Motor neuron (in vitro differentiated cells): ENCODE results near the gene TMEM134. TPM values are rescaled to one million over a fixed set of nuclear protein-coding genes. Genes with fewer than 3 reads are reported as not detected.
A peak's percentile ranks its signal among the peaks of the same experiment; 100 is the strongest.

Experiments
- ATAC-seq, 8 experiments: fragments of 200-7000 bp; cut with Tn5 transposase; replicated peaks in 6 of 8; 2 replicates each; pipeline ENCODE4 v1.8.0; 2021; ENCODE audit warnings: mild to moderate bottlenecking in 8 of 8, moderate library complexity in 8 of 8
- H3K27ac ChIP-seq, 2 donors: fragments of 250-450 bp; sonication (Bioruptor Pico); 2 replicates each; pipeline ENCODE4 v1.9.0; 2021; ENCODE audit warnings: antibody characterized with exemption in 2 of 2, mild to moderate bottlenecking in 2 of 2, moderate library complexity in 1 of 2
- H3K4me1 ChIP-seq, 2 donors: fragments of 250-450 bp; sonication (Bioruptor Pico); replicated peaks in 1 of 2; 2 replicates each; pipeline ENCODE4 v1.6.1; 2021; ENCODE audit warnings: antibody characterized with exemption in 2 of 2, mild to moderate bottlenecking in 2 of 2, moderate library complexity in 1 of 2
- H3K4me3 ChIP-seq, 5 donors: fragments of 250-450 bp; sonication (Bioruptor Pico); 2 replicates each; pipeline ENCODE4 v1.9.0; 2021; ENCODE audit warnings: antibody characterized with exemption in 5 of 5, mild to moderate bottlenecking in 5 of 5, moderate library complexity in 4 of 5
- WGBS, 10 experiments: fragments of 450-650 bp; shearing (Covaris generic); methylation state at CpG; one replicate each; pipeline ENCODE4 v1.0.0; 2022; 5-methylcytosine and 5-hydroxymethylcytosine counted together
- in situ Hi-C, 9 experiments: fragments of 400-800 bp; cut with MboI; loops; one replicate each; pipeline ENCODE4 v1.15.0; 2021; ENCODE audit warnings: low sequenced_read_pairs in 9 of 9, low pct_unique_long_range_greater_than_20kb in 2 of 9; ENCODE audit not compliant: unreplicated experiment in 9 of 9
- total RNA-seq, 8 experiments: library from RNA; unstranded; fragments of 300-600 nt; gene quantifications; 2 replicates each; pipeline versions ENCODE4 v1.2.3 to v1.2.4, GENCODE V29; 2022

Gene TMEM134
- total RNA-seq, 8 experiments from 2014 or later, result 9.9 to 30.6 (median 17.2) TPM

DNA sequence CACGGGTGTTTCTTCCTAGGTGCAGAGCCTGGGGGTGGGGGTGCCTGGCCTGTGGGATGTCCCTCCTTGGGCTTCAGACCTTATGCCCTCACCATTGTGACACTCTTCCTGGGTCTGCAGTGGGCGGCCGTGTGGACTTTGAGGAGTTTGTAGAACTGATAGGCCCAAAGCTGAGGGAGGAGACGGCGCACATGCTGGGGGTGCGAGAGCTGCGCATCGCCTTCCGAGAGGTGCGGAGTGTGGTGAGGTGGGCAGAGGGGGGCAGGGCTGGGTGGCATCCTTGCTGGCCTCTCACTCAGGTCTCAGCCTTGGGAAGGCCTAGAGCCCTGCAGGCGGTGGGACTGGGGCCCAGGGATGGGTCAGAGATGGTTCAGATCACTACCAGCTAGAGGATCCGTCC lies 11.6 kb downstream of the TMEM134 start:
- ATAC-seq, result peak in 1 of 8 experiments; percentile 8
- 57 to 60% methylated on average over 1 to 2 of the region's 12 CpGs; no CpG with 5 or more reads in 8 of the 10 experiments for WGBS, 10 experiments
- Histone ChIP-seq H3K27ac (no peak overlapping the region), H3K4me3 (no peak overlapping the region), H3K4me1 (peaks cover 0 to 6% of the 10 kb centered on the region in 2 donors)
- in situ Hi-C loops, result no loop called here

DNA sequence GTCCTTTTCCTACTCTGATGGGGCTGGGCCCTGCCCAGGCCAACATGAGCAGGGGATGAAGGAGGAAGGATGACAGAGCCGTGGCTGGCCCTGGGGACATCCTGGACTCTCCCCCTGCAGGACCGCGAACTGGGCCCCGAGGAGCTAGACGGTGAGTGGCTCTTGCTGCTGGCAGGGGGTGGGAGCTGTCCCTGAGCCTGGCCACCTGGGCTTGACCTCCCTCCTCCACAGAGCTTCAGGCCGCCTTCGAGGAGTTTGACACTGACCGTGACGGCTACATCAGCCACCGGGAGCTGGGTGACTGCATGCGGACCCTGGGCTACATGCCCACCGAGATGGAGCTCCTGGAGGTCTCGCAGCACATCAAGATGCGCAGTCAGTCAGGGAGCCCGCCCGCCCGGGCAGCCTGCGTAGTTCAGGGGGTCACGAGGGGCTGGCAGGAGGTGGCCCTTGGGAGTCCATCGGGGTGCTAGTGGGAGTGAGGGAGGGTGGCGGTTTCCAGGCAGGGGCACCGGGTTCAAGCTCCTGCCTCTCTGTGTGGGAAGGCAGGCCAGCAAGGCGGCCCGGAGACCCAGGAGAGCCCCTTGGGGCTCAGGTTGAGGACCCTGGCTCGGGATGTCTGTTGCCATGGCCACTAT lies 12.9 kb downstream of the TMEM134 start:
- Histone ChIP-seq H3K4me3 (no peak overlapping the region), H3K27ac (no peak overlapping the region), H3K4me1 (peaks cover 0 to 6% of the 10 kb centered on the region in 2 donors)
- in situ Hi-C loops, result no loop called here
- 0 to 90% (median 81%) methylated on average over 1 to 4 of the region's 25 CpGs; no CpG with 5 or more reads in 6 of the 10 experiments for WGBS, 10 experiments
- ATAC-seq, result peak in 4 of 8 experiments; percentile 10 to 15 (median 12)

- H3K27ac ChIP-seq, result no peak within 1 kb of the TSS
- in situ Hi-C loops, result no loop called here
- WGBS, 10 experiments, result 60 to 71% methylated on average over 1 of the region's 3 CpGs; no CpG with 5 or more reads in 8 of the 10 experiments
- no peak for ATAC-seq
- H3K4me3 ChIP-seq, result no peak within 1 kb of the TSS
- H3K4me1 ChIP-seq, result peaks cover 0 to 6% of the 10 kb centered on the region in 2 donors
Measured at GRCh38 chr11:67455054-67455453, 14.0 kb downstream of the TMEM134 start, which contains the start of gene CABP4. CABP4 (plus strand) TSS chr11:67455354; CDS start chr11:67455424, 70 bp downstream.

DNA sequence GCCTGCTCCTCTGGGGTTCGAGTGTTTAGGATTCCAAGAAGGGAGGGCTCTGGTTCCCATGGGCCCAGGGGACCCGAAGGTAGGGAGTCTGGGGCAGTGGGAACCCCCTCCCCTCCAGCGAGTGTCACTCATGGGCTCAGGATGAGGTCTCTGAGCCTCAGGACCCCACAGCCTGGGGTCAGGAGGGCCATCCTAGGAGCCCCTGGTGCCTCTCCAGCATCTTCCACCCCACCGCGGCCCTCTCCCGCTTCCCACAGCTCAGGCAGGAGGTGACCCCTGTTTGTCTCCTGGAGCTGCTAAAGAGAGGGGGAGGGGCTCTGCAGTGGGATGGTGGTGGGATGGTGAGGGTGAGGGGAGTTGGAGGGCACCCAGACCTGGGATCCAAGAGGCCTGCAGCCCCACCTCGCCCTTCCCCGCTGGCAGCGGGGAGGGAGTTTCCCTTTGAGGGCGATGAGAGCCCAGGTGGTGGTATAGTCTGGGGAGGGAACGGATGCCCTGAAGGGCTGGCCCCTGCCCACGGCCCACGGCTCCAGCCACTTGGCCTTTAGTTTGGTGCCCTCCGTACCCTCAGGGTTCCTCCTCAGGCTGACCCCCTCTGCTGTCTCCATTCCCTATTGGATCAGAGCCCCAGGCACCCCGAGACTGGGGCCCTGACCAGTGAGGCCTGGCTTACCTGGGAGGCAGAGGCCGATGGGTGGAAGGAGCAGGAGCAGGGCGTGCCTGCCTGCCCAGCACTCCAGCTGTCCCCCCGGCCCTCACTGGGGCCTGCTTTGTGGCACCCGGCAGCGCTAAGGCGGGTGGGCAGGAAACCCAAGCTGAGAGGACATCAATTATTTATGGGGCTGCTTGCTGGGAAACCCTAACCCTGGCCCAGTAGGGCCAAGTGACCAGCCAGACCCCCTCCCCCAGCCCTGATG lies 15.0 kb downstream of the TMEM134 start:
- Histone ChIP-seq H3K27ac (no peak overlapping the region), H3K4me3 (no peak overlapping the region), H3K4me1 (peaks cover 0 to 6% of the 10 kb centered on the region in 2 donors)
- in situ Hi-C loops, result no loop called here
- no peak for ATAC-seq
- 60 to 87% (median 83%) methylated on average over 1 to 3 of the region's 21 CpGs; no CpG with 5 or more reads in 7 of the 10 experiments for WGBS, 10 experiments

DNA sequence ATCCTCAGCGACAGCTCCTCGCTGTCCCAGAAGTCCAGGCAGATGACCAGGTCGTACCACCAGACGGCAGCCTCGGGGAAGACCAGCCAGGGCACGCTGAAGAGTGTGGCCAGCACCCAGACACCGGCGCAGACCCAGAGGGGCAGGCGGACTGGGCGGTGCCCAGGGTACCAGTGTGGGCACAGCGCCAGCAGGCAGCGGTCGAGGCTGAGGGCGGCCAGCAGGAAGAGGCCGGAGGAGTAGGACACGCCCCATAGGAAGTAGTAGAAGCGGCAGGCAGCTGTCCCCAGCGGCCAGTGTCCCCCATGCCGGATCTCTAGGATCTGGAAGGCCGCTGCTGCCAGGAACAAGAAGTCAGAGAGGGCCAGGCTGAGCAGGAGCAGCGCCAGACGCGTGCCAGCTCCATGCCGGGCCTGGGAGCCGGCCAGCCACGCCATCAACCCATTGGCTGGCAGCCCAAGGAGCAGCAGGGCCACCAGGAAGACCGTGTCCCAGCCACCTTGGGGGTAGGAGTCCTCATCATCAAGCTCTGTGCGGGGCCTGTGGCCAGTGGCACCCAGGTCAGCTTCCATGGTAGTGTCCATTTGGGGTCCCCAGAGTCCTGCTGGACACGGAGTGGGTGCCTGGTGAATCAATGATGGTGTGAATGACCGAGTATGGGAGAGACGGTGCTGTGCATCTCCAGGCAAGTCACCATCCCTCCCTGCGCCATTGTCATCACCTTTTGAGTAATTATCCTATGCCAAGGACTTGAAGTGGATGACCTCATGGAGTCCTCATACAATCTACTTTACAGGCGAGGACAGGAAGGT lies 16.7 kb downstream of the TMEM134 start, which contains the start of gene GPR152:
TSS of gene GPR152 (minus strand) at position 589 of the 812 bp plus-strand sequence. CDS start at position 584, 5 bp downstream.
- Histone ChIP-seq H3K4me3 (no peak within 1 kb of the TSS), H3K4me1 (peaks cover 0 to 6% of the 10 kb centered on the region in 2 donors), H3K27ac (no peak within 1 kb of the TSS)
- ATAC-seq, result no peak
- 50 to 100% (median 92%) methylated on average over 1 to 19 of the region's 33 CpGs; no CpG with 5 or more reads in 3 of the 10 experiments for WGBS, 10 experiments
- in situ Hi-C loops, result no loop called here

DNA sequence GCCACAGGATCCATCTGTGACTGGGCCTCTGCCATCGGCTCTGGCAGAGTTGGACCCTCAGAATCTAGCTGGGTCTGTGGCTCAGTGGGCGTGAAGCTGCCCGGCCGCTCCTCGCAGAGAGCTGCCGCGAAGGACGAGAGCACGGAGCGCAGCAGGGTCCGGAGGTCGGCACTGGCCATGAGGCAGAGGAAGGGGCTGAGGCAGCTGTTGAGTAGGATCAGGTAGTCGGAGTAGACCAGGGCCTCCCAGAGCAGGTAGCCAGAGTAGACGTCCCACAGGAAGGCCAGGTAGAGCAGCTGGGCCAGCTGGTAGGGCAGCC lies 17.4 kb downstream of the TMEM134 start:
- no peak overlapping the region for H3K27ac ChIP-seq
- in situ Hi-C loops, result no loop called here
- H3K4me1 ChIP-seq, result peaks cover 0 to 6% of the 10 kb centered on the region in 2 donors
- ATAC-seq, result no peak
- WGBS, 10 experiments, result 70 to 100% (median 100%) methylated on average over 1 to 2 of the region's 14 CpGs; no CpG with 5 or more reads in 7 of the 10 experiments
- H3K4me3 ChIP-seq, result no peak overlapping the region

- no peak overlapping the region for H3K4me3 ChIP-seq
- in situ Hi-C loops, result no loop called here
- peaks cover 0 to under 1% of the 10 kb centered on the region in 2 donors for H3K4me1 ChIP-seq
- 30 to 73% (median 50%) methylated on average over 1 to 11 of the region's 25 CpGs; no CpG with 5 or more reads in 5 of the 10 experiments for WGBS, 10 experiments
- H3K27ac ChIP-seq, result no peak overlapping the region
- no peak for ATAC-seq
Measured at GRCh38 chr11:67450796-67451657, 18.0 kb downstream of the TMEM134 start.

GRCh38 chr11:67449116-67449844 lies 19.8 kb downstream of the TMEM134 start:
- ATAC-seq, result no peak
- in situ Hi-C loops, result no loop called here
- H3K27ac ChIP-seq, result no peak overlapping the region
- no peaks in the 10 kb centered on the region for H3K4me1 ChIP-seq
- WGBS, 10 experiments, result 50 to 100% (median 93%) methylated on average over 1 to 7 of the region's 9 CpGs; no CpG with 5 or more reads in 2 of the 10 experiments
- no peak overlapping the region for H3K4me3 ChIP-seq

DNA sequence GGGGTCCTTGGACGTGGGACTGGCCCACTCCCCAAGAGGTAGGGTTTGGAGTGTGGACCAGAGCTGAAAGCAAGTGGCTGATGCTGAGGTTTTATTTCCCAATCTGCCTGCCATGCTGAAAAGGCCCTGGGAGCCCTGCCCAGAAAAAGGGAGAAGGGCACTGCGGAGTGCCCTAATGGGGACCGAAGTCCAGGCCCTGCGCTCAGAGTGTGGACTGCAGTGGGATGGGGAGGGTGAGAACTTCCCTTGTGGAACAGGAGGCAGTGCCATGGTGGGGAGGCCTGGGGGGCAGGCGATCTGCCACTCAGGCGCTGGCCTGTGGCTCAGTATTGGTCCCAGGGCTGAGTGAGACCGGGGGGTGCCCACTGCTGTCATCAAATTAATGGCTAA lies 20.8 kb downstream of the TMEM134 start:
- H3K27ac ChIP-seq, result no peak overlapping the region
- no peaks in the 10 kb centered on the region for H3K4me1 ChIP-seq
- WGBS, 10 experiments, result 93 to 100% (median 100%) methylated on average over 1 to 3 of the region's 7 CpGs; no CpG with 5 or more reads in 5 of the 10 experiments
- ATAC-seq, result no peak
- in situ Hi-C loops, result no loop called here
- H3K4me3 ChIP-seq, result no peak overlapping the region

- H3K4me1 ChIP-seq, result peaks cover 0 to 6% of the 10 kb centered on the region in 2 donors
- 50 to 100% (median 66%) methylated on average over 1 to 4 of the region's 5 CpGs; no CpG with 5 or more reads in 4 of the 10 experiments for WGBS, 10 experiments
- H3K27ac ChIP-seq, result no peak overlapping the region
- H3K4me3 ChIP-seq, result no peak overlapping the region
- in situ Hi-C loops, result no loop called here
- ATAC-seq, result no peak
Measured at GRCh38 chr11:67445515-67445914, 23.5 kb downstream of the TMEM134 start.
